GM18502 (cell line): ENCODE measurements around the gene CRYGC.

Experiments used
- ATAC-seq: cut with Tn5 transposase; IDR thresholded peaks from one replicate; pipeline ENCODE4 v1.9.1; 2021; ENCODE audit warnings: mild to moderate bottlenecking; ENCODE audit not compliant: unreplicated experiment, poor library complexity

CRYGC gene, protein sequence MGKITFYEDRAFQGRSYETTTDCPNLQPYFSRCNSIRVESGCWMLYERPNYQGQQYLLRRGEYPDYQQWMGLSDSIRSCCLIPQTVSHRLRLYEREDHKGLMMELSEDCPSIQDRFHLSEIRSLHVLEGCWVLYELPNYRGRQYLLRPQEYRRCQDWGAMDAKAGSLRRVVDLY

DNA sequence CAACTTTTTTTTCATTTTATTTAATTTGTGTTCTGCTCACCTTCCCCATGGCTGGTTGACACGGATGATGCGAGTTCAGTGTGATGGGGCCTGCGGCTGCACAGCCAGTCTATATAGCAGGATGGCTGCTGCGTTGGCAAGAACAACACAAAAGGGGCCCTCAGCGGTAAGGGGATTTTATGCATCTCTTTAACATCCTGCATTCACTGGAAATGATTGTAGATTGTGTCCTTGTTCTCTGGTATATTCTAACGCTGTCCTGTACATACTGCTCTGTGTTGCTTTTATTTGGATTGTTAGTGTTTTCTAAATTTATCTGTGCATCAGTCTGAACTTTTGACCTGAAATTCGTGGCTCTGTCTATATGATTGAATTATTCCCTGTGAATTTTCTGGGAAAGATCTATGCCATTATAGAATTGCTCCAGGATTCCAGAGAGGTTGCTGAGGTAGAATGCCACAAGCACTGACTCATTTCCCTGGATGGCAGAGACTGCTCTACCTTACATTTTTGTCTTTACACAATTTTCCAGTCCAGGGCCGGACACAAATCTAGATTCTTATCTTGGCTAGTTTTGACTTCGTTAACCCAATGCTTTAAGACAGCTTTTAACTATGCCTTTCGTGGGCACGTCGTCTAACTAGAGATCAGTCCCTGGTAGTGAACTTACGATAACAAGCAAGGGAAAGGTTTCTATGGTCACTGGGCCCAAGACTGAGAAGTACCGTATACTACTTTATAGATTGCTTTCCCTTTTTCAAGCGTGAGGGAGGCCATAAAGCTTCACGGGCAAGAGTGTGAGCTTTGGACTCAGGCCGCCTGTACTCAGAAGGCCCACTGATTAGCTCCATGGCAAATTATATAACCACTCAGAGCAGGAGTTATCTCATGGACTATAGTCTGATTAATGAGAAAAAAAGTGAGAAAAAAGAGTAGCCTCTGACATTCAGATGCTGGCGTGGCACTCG, at the start of gene CRYGC:
CRYGC (minus strand) TSS at position 85 of the 968 bp plus-strand sequence; CDS start at position 49, 36 bp downstream.
- no peak for ATAC-seq

DNA sequence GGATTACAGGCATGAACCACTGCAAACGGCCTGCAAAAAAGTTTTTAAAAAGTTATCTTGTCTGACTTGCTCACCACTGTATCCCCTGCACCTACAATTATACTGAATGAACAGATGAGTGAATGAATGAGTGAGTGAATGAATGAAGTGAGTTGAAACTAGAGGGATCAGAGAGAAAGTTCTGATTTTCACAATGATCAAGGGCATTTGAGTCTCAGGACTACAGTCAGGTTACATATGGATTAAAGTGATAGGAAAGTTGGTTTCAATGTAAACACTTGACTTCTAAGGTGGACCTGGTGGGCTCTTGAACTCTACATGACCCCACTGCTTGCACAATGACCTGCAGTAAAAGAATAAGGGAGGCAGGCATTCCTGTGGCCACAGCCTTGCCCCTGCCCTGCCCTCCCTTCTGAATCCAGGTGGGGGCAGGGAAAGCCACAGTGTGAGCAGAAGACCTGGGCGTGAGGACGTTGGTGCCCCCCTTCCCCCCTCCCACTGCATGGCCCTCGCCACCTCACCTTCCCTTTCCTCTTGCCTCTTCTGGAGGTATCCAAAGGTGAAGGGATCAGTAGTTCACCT, 49.5 kb upstream of the CRYGC start:
- ATAC-seq: no peak

DNA sequence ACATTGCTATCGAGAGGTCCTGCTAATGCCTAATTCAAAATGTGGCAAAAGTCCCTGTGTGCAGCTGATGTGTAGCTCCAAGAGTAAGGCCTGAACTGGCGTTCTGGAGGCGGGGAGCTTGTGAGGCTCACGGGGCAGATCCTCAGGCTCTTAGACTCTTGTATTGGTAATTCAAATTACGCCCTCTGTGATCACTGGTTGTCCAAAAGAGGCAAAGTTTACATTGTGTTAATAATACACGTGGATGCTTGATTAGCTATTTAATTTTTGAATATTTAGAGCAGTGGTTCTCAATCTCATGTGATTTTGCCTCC, 46.2 kb upstream of the CRYGC start:
- no peak for ATAC-seq

DNA sequence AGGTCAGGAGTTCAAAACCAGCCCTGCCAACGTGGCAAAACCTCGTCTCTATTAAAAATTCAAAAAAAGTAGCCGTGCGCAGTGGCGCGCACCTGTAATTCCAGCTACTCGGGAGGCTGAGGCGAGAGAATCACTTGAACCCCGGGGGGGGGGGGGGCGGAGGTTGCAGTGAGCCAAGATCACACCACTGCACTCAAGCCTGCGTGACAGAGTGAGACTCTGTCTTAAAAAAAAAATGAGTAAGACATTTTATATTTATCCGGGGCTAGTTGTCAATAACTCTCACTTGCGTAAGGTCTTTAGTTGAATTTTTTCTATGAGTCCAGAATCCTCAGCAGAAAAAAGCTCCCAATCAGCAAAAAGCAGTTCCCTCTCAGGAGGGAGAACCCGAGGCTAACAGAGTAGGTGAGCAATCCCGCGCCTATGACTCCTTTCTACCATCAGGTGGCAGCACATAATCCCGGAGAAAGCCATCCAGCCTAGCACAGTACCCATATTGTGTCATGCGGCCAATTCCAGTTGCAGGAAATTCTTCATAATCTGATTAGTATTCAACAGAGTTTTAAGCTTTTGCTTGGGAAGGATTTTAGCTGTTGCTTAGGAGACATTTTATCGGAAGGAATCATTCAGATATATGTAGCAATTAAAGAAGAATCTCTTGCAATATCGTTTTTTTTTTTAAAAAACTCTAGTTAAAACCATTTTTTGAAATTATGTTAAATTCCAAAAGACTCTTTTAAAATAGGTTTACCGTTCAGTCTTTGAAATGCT, 45.6 kb upstream of the CRYGC start:
- peak; percentile 99 for ATAC-seq

DNA sequence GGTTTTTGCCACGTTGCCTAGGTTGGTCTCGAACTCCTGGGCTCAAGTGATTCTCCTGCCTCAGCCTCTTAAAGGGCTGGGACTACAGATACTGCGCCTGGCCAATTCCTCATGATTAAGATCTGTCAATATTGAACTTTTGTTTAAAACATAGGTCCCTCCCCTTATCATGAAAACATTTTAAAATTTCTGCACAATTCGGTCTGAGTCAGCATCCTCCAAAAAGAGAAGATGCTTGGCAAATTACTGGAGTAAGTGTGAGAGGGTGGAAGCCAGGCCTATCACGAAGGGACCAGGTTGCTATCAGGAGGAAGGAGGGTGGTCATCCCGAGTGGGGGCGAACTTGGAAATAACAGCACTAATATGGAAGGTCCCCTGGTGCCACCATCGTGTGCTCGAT, 44.5 kb upstream of the CRYGC start:
- ATAC-seq: no peak

DNA sequence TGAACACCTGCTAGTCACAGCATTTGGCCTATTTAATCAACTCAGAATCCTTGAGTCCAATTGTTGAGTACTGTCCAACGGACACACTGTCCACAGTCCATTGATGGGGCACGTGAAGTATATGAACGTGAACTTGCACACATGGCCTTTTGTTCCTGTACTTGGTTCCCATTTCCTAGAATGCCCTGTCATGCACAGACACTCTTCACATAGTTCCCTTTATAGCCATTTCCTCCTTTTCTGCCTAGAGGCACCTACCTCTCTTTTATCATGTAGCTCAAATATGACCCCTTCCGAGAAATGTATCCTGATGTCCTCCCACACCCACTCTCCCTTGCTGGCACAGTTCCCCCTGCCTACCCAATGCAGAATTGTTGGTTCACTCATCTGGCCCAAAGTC, 42.5 kb upstream of the CRYGC start:
- no peak for ATAC-seq

DNA sequence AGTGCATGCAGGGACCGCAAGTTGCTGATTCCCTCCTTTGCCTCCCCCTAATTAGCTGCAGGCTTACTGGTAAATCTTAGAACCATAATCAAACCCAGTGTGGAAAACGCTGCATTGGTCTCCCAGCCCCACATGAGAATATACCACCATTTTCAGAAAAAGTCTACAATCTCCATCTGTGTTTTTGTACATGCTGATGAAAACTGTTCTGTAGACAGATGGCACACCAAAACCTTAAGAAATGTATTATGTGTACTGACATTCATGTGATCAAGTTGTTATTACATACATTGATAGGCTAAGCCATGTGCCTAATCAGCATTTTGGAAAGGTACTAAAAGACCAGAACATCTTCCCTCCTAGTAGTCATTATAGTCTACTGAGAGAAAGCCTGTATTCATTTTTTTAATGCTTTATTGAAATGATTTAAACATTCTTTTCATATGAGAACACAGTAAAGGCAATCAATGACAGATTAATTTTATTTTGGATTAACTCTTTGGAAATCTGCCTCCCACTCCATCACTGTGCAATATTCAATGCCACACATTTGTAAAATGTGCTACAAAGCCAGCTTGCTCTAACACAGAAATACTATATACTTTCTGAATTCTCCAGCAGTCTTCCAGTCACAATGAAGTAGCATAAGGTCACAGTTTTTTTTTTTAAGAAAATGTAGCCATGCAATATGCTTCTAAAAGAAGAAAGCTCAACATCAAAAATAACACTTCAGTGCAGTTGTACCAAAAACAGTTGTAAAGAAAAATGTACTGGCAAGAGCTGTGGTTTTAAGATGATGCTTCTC, 35.5 kb upstream of the CRYGC start:
- ATAC-seq: no peak

DNA sequence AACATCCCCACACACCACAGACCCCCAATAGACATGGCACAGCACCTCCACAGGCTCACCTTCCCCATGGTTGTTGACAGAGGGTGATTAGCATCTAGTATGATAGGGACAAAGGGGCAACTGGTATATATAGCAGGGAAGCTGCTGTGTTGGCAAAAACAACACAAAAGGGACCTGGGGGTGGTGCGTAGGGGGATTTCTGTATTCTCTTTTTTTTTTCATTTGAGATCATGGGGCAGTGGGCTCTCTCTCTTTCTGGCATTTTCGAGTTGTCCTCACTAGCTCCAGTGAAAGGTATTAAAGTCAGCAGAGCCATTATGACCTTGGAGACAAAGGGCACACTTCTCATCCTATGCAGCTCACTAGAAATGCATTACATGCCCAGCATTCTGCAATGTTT, 33.9 kb upstream of the CRYGC start, which contains the start of gene CRYGA:
CRYGA (minus strand) TSS at position 101 of the 400 bp plus-strand sequence; CDS start at position 68, 33 bp downstream.
- ATAC-seq: no peak

DNA sequence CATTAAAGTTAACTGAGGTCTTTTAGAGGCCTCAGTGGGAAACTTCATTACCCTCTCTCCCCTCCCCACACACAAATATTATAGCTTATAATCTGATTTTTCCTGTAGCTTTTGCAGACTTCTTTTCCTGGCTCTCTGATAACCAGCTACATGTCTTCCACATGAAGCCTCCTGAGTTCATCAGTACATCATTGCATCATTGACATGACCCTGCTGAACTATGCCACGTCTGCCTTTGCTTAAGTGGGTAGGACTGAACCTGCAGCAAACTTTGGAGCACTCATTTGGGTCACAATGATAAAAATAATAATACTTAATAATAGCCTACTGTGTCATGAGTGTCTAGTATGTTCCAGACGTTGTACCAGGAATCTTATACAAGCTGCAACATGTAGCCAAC, 26.8 kb upstream of the CRYGC start:
- no peak for ATAC-seq

DNA sequence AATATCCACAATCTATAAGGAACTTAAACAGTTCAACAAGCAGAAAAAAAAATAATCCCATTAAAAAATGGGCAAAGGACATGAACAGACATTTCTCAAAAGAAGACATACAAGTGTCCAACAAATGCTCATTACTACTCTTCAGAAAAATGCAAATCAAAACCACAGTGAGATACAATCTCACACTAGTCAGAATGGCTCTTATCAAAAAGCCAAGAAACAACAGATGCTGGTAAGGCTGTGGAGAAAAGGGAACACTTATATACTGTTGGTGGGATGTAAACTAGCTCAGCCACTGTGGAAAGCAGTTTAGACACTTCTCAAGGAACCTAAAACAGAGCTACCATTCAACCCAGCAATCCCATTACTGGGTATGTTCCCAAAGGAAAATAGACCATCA, 23.5 kb upstream of the CRYGC start:
- ATAC-seq: no peak

DNA sequence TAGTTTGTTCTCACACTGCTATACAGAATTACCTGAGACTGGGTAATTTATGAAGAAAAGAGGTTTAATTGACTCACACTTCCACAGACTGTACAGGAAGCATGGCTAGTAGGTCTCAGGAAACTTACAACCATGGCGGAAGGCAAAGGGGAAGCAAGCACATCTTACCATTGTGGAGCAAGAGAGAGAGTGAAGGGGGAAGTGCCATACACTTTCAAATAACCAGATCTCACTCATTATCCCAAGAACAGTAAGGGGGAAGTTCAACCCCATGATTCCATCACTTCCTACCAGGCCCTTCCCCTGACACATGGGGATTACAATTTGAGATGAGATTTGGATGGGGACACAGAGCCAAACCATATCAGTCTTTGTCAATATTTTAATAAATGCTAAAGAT, 21.3 kb upstream of the CRYGC start:
- no peak for ATAC-seq

DNA sequence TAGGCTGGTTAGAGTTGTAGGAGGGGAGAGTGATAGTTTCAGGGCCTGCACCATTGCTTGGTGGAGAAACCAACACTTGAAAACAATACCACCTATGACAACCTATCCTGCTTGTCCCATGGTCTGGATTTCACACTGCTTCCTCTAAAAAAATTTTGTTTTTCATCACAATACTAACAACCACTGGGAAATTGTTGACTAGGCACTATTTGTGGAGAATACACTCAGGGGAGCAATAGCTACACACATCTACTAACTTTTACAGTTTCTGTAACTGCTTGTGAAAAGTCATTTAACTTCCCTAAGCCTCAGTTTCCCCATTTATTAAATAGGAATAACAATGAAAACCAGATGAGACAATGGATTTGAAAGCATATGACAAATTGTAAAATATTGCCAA, 20.5 kb upstream of the CRYGC start:
- ATAC-seq: no peak

DNA sequence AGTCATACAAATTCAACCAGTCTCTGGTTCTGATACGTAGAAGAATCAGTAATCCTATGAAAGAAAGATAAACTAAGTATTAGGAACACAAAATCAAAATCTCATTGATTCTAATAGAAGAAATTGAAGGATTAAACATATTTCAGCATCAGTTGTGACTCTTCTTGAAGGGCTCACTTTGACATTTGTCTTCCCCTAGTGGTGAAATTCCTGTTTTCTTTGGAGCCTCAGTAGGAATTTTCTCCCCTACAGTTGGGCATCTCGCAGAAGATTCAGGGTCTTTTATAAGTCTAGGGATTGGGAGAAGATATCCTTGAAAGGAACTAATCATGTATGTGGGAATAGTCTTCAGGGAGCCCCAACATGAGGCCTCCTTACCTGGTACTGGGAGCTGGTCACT, 19.2 kb upstream of the CRYGC start:
- no peak for ATAC-seq

DNA sequence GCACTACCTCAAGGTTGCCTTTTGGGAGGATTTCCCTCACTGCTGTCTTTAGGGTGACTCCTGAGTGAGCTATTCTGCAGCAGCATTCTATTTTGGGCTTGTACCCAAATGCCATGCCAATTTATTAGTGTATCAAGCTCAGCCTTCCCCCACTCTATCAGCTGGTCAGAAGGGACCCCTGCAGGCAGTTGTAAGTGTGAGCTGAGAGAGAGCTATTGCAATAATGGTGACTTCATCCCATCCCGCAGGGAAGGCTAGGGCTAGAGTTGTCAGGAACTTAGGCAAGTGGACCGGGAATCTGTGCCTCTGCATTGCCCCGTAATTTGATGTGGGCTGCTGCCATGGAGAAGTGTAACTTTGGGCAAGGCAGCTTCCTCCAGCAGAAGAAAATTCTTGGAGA, 18.1 kb upstream of the CRYGC start:
- ATAC-seq: no peak

DNA sequence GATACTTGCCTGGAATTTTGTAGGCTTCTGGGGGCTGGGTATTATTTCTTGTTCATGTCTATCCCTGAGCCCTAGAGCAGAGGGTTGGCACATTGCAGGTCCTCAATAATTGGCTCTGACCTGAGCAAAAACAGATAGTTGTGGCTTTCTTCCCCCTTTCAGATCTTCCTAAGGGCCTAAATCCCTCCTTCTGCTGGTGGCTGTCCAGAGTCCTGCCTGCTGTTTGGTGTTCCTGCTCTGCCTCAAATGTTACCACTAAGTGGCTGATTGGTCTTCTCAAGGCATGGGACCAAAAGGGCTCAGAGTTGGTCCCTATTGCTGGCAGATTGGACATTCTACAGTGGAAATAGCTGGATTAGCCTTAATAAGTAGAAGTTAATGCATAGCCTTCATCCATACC, 17.4 kb upstream of the CRYGC start:
- no peak for ATAC-seq

DNA sequence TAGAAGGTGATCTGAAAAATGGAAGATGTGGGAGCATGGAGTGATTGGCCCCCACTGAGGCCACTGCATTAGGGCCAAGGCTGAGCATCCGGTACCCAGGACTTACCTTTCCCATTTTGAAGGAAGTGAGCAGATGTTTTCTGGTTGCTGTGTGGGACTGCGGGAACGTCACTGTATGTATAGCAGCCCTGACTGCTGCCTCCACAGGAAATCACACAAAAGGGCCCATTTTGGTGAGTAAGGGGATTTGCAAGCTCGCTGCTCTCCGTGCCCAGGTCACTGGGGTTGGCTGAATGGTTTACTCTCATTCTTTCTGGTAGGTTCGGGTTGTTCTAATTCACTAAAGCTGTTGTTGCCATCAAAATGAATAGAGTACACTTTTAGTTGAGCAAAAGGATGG, 16.4 kb upstream of the CRYGC start, which contains the start of gene CRYGB:
CRYGB (minus strand) TSS at position 153 of the 400 bp plus-strand sequence; CDS start at position 115, 38 bp downstream.
- ATAC-seq: no peak

DNA sequence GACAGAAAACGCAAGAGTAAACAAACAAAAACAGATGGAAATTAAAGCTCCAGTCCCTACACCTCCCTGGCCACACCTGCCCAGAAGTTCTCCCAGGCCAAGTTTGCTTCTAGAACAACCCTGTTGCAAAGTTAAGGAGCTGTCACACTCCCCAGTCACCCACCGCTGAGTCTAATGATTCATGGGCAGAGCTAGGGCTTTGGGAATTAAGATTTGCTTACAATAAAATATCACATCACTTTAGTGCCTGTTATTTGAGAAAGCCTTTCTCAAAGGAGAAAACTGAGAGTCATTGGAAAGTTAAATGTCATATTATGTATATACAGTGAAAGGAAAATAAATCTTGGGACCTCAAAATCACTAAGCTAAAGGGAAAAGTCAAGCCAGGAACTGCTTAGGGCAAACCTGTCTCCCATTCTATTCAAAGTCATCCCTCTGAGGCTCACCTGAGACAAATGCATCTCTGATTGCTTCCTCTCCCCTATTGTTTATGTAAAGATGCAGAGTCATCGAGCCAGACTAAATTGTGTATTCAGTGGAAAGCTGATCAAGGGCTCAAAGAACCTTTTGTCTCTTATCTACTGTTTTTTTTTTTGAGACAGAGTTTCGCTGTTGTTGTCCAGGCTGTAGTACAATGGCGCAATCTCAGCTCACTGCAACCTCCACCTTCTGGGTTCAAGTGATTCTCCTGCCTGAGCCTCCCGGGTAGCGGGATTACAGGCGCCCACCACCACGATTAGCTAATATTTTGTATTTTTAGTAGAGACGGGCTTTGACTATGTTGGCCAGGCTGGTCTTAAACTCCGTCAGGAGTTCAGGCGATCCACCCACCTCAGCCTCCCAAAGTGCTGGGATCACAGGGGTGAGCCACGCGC, 13.5 kb upstream of the CRYGC start:
- no peak for ATAC-seq

DNA sequence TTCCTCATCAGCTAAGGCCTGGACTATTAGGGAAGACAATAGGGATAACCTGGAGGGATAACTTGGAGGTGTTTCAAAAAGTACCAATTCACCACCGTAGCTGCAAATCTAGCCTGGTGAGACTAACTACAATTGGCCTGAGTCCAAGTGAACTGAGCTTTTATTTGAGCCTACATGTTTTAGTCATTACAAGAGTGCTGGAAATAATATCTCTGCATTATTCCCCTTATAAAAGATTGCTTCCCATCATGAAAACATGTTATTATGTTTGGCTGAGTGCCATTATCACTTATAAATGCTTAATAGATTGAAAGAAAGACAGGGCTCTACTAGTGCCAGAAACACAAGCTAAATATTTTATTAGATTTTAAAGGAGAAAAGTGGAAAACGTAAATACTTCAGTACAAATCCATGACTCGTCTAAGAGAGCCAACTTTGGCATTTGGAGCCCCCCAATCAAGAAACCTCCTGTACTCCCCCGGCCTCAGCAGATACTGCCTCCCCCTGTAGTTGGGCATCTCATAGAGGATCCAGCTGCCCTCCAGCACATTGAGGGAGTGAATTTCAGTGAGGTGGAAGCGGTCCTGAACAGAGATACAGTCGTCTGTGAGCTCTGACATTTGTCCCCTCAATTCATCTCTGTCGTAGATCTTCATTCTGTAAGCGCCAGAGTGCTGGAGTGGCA, 12.8 kb upstream of the CRYGC start:
- no peak for ATAC-seq
